Measurements from ENCODE around the gene PEBP1. TPM values are rescaled to one million over a fixed set of nuclear protein-coding genes. Genes with fewer than 3 reads are reported as not detected.

The PEBP1 gene
- polyA plus RNA-seq, 3 donors: 23.0 to 57.9 (median 47.6) TPM

GRCh38 chr12:118109088-118109487 lies 26.8 kb upstream of the PEBP1 start:
- Histone ChIP-seq H3K36me3 (replicated peaks in 1 of 2; ENCODE audit: control insufficient read depth in 1 of 2, insufficient read depth in 2 of 2, low read length in 2 of 2) (no peaks in the 10 kb centered on the region), H3K9me3 (replicated peaks in 1 of 2; ENCODE audit: control insufficient read depth in 1 of 2, insufficient read depth in 1 of 2, low read length in 2 of 2) (no peaks in the 10 kb centered on the region), H4K20me1 (ENCODE audit: insufficient read depth, low read length) (no peaks in the 10 kb centered on the region), H3K27me3 (ENCODE audit: control insufficient read depth in 2 of 2, insufficient read depth in 2 of 2, low read length in 2 of 2) (no peaks in the 10 kb centered on the region), H3K4me2 (replicated peaks; ENCODE audit: extremely low read depth, low read length, poor library complexity, severe bottlenecking) (no peak overlapping the region), H3K27ac (ENCODE audit: low read depth in 1 of 2, low read length in 2 of 2) (no peak overlapping the region), H3K9ac (ENCODE audit: insufficient read depth, low read length, poor library complexity, severe bottlenecking) (no peak overlapping the region), H3K79me2 (ENCODE audit: insufficient read depth, low read length) (no peaks in the 10 kb centered on the region), H3K4me1 (ENCODE audit: control insufficient read depth in 1 of 2, insufficient read depth in 2 of 2, low read length in 2 of 2) (peaks cover 5 to 6% of the 10 kb centered on the region in 2 donors), H3K4me3 (replicated peaks in 1 of 3; ENCODE audit: low read depth in 2 of 3, low read length in 3 of 3) (no peak overlapping the region), H2AFZ (ENCODE audit: insufficient read depth, low read depth, low read length, poor library complexity, severe bottlenecking) (no peak overlapping the region)
- no peak for TF ChIP-seq CTCF (IDR thresholded peaks at IDR 0.05)
- peaks cover 5% of the 10 kb centered on the region for H3K4me1 Mint-ChIP-seq
- H3K9me3 Mint-ChIP-seq: no peaks in the 10 kb centered on the region
- WGBS (ENCODE audit: insufficient coverage): no CpG with 5 or more reads among the region's 1 CpG
- H3K27ac Mint-ChIP-seq: no peak overlapping the region
- H3K27me3 Mint-ChIP-seq (ENCODE audit: low read depth in 3 of 3): peaks cover 6 to 9% (median 7%) of the 10 kb centered on the region in 3 donors
- no peaks in the 10 kb centered on the region for H3K36me3 Mint-ChIP-seq
- intact Hi-C loops (cut with micrococcal nuclease): no loop called here
- DNase-seq: no peak
- H3K4me3 Mint-ChIP-seq: no peak overlapping the region

GRCh38 chr12:118119449-118119879 lies 16.5 kb upstream of the PEBP1 start:
- H4K20me1 ChIP-seq (ENCODE audit: insufficient read depth, low read length): no peaks in the 10 kb centered on the region
- no peak for DNase-seq
- TF ChIP-seq CTCF (IDR thresholded peaks at IDR 0.05): no peak
- H3K4me1 ChIP-seq (ENCODE audit: control insufficient read depth in 1 of 2, insufficient read depth in 2 of 2, low read length in 2 of 2): no peaks in the 10 kb centered on the region
- H3K27ac ChIP-seq (ENCODE audit: low read depth in 1 of 2, low read length in 2 of 2): no peak overlapping the region
- no peak overlapping the region for H3K27ac Mint-ChIP-seq
- no peaks in the 10 kb centered on the region for H3K9me3 Mint-ChIP-seq
- no peaks in the 10 kb centered on the region for H3K36me3 ChIP-seq (replicated peaks in 1 of 2; ENCODE audit: control insufficient read depth in 1 of 2, insufficient read depth in 2 of 2, low read length in 2 of 2)
- H3K9ac ChIP-seq (ENCODE audit: insufficient read depth, low read length, poor library complexity, severe bottlenecking): no peak overlapping the region
- no peak overlapping the region for H3K4me2 ChIP-seq (replicated peaks; ENCODE audit: extremely low read depth, low read length, poor library complexity, severe bottlenecking)
- H3K4me3 ChIP-seq (replicated peaks in 1 of 3; ENCODE audit: low read depth in 2 of 3, low read length in 3 of 3): no peak overlapping the region
- H3K4me1 Mint-ChIP-seq: peaks cover 4% of the 10 kb centered on the region
- no peaks in the 10 kb centered on the region for H3K9me3 ChIP-seq (replicated peaks in 1 of 2; ENCODE audit: control insufficient read depth in 1 of 2, insufficient read depth in 1 of 2, low read length in 2 of 2)
- no peaks in the 10 kb centered on the region for H3K27me3 ChIP-seq (ENCODE audit: control insufficient read depth in 2 of 2, insufficient read depth in 2 of 2, low read length in 2 of 2)
- no peak overlapping the region for H2AFZ ChIP-seq (ENCODE audit: insufficient read depth, low read depth, low read length, poor library complexity, severe bottlenecking)
- H3K27me3 Mint-ChIP-seq (ENCODE audit: low read depth in 3 of 3): peaks cover 0 to 2% (median 0%) of the 10 kb centered on the region in 3 donors
- 100% methylated on average over 4 of the region's 10 CpGs for WGBS (ENCODE audit: insufficient coverage)
- no peaks in the 10 kb centered on the region for H3K36me3 Mint-ChIP-seq
- no peaks in the 10 kb centered on the region for H3K79me2 ChIP-seq (ENCODE audit: insufficient read depth, low read length)
- no peak overlapping the region for H3K4me3 Mint-ChIP-seq
- intact Hi-C loops (cut with micrococcal nuclease): no loop called here
